Kidney capillary endothelial cell (primary cell): ENCODE results near the gene ADCYAP1R1.

Experiments used
- DNase-seq: peaks from one replicate; pipeline ENCODE4 v3.0.0-alpha.2; 2018; ENCODE audit warnings: low spot score

ADCYAP1R1 gene

DNA sequence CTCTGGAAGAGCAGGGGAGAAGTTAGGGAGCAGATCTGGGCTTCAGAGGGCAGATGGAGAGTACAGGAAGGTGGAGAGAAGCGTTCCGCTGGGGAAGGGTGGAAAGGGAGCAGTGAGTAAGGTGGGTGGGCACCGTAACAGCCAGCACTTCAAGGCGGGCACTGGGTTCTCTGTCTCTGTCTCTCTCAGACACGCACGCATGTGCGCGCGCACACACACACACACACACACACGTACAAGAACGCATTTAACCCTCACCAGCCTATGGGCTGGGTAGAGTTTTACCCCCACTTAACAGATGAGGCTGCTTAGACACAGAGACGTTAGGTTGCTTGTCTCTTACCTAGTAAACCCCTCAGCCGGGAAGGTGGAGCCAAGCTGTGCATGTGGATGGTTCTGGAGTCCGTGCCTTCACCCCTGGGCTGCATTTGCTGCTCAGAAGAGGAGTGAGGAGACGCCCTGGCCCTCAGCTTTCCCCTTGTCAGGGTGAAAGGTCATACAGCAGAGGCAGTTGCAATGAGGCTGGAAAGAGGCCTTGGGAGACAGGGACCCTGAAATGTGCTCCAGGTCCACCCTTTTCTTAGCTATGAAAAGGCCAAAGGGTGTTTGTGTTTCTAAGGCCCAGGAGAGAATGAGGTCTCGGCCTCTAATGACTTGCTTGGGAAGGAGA is 16.0 kb downstream of the ADCYAP1R1 start:
- no peak for DNase-seq

DNA sequence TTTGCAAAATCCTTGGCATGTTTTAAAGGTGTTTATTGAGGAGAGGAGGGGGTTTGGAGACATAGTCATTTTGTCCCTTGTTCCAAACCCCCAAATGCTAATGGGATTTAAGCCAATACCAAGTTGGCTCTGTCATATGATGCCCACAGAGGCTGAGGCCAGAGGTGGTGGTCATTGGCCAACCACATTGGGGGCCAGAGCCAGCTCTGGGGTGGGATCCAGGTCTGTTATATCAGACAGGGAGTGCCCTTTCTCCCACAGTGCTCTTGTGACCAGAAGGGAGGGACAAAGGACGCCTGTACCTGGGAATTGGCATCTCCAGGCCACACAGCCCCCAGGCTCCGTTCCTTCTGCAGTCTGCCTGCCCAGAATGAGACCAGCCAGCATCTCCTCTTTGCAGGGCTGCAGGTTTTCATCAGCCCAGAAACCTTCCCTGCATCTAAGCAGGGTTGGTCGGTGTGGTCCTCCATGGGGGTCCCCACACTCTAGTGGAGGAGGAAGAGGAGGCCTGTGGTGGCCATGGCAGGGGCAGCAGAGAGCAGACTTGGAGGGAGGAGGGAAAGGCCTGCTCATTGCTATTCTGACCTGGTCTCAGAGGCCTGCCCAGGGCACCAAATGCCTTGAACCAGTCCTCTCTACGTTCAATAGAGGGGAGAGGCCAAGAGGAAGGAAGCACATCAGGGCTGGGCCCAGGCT is 17.9 kb downstream of the ADCYAP1R1 start:
- no peak for DNase-seq

DNA sequence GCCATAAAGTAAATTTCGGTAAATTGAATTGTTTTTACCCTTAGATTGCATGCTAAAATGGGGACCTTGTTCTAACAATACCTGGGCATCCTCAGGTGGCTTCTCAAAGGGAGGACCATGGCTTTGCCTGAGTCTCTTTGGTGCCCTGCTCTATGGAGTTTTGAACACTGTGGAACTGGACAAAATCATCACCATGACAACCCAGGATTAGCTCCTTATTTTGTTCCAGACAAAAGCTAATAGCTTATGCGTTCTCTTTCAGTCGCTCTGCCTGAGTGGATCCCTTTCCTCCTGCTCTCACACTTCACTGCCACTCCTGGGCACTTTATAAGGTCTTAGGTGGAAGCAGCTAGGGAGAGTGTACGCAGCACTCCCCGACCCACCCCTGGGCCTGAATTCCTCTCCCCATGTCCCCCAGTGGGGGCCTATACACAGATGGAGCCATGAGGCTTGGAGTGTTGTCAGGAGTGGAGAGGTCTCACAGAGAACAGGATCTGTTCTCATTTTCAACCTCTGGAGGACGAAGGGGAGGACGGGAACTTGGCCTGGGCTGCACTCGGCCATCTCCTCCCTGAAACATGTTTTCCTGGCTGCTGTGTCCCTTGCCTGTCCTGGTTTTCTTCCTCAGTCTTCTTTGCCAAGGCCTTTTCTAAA is 19.0 kb downstream of the ADCYAP1R1 start:
- DNase-seq = no peak

DNA sequence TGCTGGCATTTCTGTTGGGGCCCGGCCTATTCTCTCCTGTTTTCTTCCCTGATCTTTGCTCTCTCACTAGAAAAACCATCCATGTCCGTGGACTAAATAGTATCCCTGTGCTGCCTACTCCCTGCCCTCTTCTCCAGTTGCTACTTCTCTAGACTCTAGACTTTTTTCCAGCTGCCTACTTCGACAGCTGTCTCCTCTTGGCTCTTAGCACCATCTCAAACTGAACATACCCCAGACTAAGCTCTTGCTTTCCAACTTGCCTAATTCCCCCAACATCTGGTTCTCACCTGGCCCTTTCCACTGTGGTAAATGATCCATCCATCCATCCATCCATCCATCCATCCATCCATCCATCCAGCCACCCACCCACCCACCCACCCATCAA is 19.5 kb downstream of the ADCYAP1R1 start:
- DNase-seq = no peak

DNA sequence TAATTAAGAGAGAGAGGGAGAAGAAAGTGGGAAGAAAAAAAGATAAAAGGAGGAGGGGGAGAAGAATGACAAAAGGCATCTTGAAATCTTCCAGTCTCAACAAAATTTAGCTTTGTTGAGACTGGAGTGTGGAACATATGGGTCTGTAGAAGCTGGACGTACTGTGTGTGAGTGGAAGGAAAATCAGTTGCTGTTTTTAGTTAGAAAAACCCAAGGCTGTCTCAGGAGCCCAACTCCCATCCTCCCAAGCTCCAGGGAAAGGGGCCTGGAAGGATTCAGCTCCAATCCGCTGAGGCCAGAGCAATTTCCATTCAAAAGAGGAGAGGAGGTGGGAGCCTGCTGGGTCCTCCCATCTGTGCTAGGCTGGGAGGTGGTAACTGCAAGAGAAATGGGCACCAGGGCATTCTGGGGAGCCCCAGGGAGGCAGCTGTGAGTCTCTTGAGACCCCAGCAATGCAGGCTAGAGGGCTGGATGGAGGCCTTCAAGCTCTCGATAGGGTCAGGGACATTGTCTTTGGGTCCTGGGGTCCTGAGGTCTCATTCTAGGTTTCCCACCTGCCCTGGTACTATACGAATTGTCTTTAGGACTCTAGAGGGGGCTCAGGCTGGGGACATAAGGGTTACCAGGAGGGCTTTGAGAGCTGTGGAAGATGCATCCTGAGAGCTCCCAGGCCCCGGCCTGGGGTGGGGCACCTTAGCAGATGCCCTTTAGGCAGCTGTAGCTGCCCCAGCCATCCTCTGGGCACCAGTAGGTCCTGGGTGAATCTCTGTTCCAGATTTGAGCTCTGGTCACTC is 21.4 kb downstream of the ADCYAP1R1 start:
- no peak for DNase-seq

DNA sequence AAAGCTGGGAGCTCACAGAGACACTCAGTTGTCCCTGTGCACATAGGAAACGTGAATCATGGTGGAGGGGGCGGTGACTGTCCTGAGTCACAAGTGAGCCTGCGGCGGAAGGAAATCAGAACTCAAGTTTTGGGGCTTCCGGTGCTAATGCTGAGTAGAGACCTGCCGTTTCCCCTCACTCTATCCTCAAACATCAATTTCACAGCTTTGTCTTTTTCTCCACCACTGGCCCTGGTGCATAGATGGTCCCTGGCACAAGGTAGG is 21.9 kb downstream of the ADCYAP1R1 start:
- peak; percentile 79 for DNase-seq

DNA sequence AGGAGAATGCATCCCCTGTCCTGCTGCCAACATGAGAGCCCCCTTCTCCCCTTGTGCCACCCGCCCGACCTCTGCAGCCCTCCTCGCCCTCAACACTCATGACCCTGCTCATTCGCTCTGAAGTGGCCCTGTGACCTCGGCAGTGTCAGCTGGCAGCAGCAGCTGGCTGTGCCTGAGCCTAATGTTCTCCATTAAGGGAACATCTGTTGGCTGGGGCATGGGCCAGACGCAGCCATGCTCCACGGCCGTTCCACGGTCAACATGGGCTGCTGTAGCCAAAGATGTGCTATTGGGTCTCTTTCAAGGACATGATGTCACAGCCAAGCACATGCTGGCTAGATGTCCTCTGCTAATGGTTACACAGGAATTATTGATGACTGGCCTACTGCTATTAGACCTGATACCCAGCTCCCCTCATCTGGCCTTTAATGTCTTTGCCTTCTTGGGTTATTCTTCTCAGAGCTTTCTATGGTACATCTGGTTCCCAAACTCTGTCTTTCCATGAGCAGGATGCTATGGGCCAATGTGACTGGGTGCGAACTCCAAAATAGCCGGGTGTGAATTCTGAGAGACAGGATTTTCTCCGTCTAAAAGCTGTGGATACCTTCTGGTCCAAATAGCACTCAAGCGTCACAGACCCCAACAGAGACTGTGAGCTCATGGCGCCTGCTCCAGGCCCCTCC is 22.4 kb downstream of the ADCYAP1R1 start:
- DNase-seq = no peak

DNA sequence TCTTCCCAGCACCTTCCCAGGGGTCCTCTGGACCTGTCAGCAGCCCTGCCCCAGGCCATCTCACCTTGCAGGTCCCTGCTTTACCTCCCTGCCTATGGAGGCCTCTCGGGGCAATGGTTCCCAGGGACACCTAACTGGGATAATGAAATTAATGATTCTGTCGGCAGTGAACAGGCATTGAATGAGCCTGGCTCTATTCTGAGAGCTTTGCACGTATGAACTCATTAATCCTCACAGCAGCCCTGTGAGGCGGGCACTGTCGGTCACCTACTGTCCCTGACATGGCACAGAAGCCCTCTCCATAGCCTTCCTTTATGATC is 22.9 kb downstream of the ADCYAP1R1 start:
- no peak for DNase-seq

DNA sequence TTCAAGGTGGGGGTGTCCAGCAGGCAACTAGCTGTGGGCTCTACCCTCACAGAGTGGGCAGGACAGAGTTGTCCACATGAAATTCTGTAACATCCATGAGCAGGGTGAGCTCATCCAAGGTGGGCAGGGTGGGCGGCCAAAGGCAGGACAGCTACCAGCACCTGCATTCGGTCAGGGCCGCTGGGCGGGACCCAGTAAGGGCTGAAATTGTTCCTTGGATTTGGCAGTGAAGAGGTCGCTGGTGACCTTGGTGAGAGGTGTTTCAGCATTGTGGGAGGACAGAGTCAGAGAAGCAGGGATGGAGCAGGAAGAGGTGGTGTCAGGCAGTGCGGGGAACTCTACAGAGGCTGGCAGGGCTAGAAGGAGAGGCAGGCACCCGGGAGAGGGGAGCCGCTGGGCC is 23.9 kb downstream of the ADCYAP1R1 start:
- DNase-seq = no peak

DNA sequence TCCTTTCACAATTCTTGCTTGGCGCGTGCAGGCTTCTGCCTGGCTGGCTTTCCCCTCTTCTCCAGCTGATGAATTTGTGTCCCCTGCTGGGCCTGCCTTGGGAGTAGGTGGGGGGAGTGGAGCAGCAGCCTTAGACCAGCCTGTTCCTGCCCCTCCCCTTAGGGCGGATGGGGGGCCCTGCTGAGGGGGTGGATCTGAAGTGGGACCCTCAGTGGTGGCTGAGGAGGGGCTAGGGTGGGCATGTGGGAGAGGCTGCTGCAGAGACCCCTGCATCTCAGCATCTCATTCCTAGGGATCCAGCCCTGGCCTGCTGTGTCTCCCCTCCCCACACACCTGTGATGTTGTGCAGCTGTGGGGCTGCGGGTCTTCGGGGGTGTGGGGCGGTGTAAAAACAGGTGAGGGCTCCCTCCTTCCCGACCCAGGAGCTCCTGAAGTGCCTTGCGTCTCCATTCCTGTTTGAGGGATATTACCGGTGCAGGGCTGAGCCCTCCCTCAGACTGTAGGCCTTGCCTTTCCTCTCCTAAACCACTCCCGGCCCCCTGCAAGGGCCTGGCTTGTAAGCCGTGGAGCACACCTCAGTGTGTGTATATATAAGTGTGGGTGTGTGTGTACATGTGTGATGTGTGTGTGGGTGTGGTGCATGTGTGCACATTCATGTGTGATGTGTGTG is 24.7 kb downstream of the ADCYAP1R1 start:
- DNase-seq = no peak

DNA sequence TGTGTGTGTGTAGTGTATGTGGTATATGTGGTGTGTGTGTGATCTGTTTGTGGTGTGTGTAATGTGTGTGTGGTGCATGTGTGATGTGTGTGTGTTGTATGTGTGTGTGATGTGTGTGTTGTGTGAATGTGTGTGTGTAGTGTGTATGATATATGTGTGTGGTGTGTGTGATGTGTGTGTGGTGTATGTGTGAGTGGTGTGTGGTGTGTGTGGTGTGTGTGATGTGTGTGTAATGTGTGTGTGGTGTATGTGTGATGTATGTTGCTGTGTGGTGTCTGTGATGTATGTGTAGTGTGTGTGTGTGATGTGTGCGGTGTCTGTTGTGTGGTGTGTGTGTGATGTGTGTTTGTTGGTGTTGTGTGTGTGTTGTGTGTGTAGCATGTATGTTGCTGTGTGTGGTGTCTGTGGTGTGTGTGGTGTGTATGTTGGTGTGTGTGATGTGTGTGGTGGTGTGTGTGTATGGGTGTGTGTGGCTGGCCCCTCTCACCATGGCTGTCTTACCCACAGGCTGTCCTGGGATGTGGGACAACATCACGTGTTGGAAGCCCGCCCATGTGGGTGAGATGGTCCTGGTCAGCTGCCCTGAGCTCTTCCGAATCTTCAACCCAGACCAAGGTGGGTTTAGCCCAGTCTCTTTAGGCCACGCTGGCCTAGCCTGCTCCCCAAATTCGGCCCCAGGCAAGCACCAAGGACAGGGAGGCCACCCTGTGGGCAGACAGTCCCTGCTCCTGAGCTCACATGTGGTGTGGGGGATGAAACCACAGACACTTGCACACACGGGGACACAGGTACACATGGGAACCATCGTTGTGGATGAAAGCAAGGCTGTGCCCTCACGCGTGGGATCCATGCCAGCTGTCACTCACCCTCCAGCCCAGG is 25.6 kb downstream of the ADCYAP1R1 start:
- DNase-seq = no peak

DNA sequence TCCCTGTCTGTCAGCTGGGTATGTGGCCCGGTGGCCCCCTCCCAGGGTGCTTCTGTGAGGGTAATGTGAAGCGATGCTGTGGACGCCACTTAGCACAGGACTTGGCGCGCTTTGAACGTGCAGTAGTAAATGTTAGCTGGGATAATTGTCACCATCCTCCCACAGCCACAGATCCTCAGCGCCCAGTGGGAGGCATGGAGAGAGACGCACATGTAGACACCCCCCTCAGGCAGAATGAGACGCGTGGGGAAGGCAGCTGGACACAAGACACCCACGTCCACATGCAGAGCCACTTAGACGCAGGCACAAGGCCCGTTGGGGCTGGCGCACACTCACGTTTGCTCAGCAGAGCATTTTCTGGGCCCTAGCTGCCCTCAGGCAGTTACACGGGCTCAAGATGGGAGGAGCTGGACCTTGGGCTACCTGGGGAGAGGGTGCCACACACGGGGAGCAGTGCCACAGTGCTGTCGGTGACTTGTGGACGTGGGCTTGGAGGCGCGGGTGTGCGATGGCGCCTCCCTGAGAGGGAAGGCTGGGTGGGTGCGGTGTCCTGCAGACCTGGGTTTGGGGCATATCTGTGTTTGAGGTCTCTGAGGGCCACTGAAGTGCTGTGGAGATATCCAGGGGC is 26.4 kb downstream of the ADCYAP1R1 start:
- DNase-seq = no peak

DNA sequence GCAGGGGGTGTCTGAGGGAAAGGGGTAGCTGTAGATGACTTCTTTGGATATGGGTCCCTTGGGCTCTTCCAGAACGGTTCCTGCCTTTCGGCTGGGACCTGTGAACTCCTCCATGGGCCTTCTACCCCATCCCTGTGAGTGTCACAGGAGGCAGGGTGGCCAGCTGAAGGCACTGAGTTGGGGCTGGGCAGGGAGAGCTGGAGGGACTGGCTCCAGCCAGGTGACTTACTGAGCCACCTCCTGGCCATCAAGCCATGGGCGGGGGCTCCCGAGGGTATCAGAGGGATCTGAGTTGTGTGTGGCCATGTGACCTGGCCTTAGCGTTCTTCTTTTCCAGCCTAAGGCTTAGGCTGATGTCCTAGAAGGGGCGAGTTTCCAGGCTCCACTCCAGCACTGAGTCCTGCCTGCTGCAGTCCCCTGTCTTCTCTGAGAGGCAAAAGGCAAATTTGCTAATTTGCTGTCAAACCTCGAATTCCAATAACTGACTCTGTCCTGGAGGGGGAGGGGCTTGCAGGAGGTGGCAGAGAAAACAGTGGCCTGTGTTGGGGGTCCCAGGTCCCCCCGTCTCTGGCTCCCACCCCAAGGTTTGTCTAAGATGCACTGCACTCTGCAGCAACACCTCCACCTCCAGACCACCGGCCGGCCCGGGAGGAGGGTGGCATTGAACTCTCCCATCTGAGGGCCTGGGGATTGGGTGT is 27.2 kb downstream of the ADCYAP1R1 start:
- DNase-seq = no peak

DNA sequence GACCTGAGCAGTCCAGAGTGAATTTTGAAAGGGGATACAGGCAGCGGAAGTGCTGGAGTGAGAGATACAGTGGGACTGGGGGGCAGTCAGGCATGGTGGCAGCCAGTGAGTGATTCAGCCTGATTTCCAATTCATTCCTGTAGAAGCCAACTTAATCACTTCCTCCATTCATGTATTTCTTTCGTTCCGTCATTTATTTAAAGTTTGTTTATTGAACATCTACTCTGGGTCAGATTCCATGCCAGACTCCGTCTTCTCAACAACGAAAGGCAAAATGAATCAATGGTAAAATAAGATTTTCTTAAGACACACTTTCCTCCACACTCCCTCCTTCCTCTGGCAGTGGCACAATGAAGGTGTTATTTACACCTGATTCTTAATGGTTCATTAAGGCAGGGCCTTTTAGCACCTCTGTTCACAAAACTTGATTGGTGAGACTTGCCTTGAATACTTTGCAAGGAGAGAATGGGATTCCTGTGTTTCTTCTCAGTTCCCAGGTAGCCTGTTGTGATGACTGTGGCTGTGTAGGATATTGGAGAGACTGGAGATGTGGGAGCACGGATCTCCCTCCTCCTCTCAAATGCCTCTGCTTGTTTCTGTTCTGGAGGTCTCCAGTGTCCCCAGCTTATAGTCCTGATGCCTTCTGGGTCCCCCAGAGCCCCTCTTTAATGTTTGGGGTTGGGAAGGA is 27.9 kb downstream of the ADCYAP1R1 start:
- no peak for DNase-seq

DNA sequence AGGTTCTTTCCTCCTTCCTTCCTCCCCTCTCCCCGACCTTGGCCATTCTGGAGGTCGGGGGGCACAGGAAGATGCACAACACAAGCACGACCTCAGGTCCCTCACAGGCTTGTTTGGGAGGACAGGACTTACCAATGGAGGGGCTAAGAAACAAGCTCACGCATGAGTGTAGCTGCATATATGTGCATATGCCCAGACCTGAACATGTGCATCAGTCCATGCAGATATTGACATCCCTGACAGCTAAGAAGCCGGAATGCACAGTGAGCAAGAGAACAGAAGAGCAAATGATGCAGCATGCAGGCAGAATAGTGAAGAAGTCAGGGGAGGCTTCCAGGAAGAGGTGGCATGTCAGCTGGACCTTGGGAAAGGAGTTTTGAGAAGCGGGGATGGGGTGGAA is 28.7 kb downstream of the ADCYAP1R1 start:
- DNase-seq = no peak

DNA sequence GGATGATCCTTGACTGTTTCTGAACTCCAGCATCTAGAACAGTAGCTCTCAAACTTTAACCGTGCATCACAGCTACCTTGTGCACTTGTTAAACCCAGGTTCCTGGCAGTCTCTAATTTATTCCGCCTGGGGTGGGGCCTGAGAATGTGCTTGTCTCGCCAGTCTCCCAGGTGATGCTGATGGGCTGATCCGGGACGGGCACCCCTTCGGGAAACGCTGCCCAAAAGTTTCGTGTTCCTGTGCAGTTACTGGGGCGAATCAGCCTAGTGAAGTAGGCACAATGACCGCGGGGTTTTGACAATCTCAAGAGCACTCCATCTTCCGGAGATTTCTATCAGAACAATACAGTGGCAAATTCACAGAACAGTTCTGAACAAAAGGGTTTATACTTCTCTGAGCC is 29.9 kb downstream of the ADCYAP1R1 start:
- DNase-seq = no peak

DNA sequence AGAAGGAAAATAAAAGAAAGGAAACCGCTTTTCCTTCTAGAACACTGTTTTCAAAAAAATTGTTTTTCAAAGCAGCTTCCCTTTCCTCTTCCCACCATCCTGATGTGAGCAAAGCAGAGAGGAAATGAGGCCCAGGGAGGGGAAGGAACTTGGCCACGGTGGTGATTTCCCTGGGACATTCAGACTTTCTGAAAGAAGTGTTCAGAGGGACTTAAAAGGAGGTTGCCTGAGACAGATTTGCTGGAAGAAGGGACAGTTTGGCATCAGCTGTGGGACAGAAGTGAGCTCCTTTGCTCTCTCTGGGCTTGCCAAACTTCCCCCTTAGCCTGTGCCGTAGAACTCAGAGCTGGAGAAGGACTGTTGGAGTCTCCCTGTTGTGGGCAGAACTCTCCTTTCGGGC is 30.3 kb downstream of the ADCYAP1R1 start:
- DNase-seq = no peak

DNA sequence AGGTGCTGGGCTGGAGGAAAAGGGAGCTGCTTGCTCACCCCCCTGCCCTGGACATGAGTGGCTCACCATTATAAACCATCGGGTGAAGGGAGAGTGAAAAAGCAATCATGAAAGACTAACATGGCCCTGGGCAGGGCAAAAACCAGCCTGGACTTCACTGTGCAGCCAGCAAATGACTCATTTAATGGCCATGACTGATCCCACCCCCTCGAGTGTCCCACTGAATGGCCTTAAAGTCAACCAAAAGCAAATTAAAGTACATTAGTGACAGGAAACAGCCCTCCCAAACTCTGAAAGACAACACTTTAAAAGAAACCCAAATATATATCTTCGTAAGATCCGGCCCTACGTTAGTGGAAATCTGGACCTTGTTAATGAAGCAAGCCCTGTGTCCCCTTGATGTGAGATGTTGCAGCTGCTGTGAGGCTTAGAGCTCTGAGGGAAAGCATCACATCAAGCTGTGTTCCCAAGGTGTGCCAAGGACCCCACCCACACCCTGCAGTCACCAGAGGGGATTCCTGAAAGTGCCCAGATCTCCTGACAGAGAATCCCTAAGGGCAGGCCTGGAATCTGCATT is 31.2 kb downstream of the ADCYAP1R1 start:
- no peak for DNase-seq

DNA sequence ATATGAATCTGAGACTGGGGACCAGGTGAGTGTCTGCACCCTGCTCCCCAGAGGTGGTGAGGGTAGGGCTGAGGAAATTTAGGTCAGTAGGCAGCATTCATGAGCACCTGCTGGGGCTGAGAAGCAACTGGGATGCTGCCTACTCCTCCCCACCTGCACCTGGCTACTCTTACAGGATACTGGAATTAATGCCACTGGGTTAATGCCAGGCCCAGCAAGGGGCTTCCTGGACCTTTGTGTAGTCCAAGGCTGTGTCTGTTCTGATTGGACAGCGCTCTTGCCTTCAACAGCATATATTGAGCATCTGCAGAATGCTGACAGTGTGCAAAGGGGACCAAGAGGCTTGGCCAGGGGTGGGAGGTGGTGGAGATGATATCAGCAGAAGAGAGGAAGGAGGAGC is 32.1 kb downstream of the ADCYAP1R1 start:
- DNase-seq = no peak
